ENCODE measurements around the gene DRC7. TPM values are rescaled to one million over a fixed set of nuclear protein-coding genes. Genes with fewer than 3 reads are reported as not detected.
A peak's percentile ranks its signal among the peaks of the same experiment; 100 is the strongest.

Gene DRC7
- total and polyA plus RNA-seq, 10 of the 15 experiments (the other 5 are each of a cell fraction or from before 2014, with no cell fraction given), result 0.06 to 0.49 (median 0.14) TPM; not detected in 4

DNA sequence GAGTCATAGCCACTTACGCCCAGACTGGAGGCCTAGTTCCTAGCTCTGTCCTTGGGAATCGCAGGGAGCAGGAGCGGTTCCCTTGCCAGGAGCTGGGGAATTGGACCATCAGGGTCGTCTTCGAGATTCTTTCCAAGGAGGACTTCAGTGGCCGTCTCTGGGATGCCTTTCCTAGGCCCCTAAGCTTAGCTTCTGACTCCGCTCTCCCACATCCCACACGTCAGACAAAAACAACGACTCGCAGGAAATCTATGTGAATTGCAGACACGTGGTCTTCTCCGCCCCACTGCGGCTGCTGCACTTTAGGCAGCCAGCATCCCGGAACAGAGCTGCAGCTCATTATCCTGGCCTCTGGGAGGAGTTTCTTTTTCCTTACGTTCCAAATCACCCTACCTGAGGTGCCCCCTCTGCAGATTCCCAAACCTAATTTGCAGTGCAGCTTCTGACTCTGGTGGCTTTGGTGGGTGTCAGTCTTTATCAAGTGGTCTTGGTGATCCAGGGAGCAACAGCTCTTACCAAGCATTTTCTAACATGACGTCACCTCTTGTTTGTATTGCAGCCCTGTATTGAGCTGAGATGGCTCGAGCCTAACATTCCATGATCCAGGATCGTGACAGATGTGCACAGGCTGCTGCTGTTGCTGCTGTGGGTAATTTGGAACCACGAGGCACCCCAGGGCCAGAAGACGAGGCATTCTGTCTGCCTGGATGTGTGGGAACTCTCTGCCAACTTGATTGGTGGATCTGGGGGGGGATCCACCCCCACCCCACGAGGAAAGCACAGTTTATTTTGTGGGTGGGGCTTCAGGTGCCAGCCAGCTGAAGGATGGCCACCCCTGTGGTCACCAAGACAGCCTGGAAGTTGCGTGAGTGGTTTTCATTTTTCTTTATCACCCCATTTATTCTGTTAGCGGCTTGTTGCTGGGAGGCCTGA lies 42.1 kb downstream of the DRC7 start:
- H3K27me3 ChIP-seq (replicated peaks in 1 of 2; ENCODE audit: control insufficient read depth in 2 of 2, insufficient read depth in 2 of 2, low read length in 1 of 2), result no peaks in the 10 kb centered on the region
- CTCF ChIA-PET, result interaction anchor here (0.6 to 3.1 kb wide), 10 partner anchors 67 to 594 kb away, joined by 3 to 20 read pairs (median 5); no protein-coding TSS in a partner anchor
- peak overlapping the region; percentile 88 for H3K4me2 ChIP-seq (ENCODE audit: control insufficient read depth, insufficient read depth)
- ATAC-seq, result no peak
- POLR2A ChIA-PET, result interaction anchor here (0.6 to 1.4 kb wide), 5 partner anchors 20 to 921 kb away, joined by 3 to 5 read pairs (median 4); partner anchors contain the start of genes CFAP20 and USB1
- H3K27ac ChIP-seq (ENCODE audit: control insufficient read depth, insufficient read depth), result peak overlapping the region; percentile 64; the same call in 1 of the 2 replicates
- intact Hi-C loops (cut with micrococcal nuclease; ENCODE audit: unreplicated experiment) (loop anchor here (5.0 kb wide), 2 partner anchors 134 to 159 kb away; no protein-coding TSS in a partner anchor), in situ Hi-C loops (cut with MboI) (no loop called here)
- H3K4me1 ChIP-seq (ENCODE audit: control insufficient read depth, insufficient read depth, low read length), result peaks cover 10% of the 10 kb centered on the region
- no peaks in the 10 kb centered on the region for H4K20me1 ChIP-seq (ENCODE audit: control insufficient read depth, insufficient read depth)
- WGBS (ENCODE audit: insufficient coverage, insufficient replicate concordance, low lambda C conversion rate, missing lambda C conversion rate), result 31% methylated on average over 23 of the region's 23 CpGs
- peaks cover 9% of the 10 kb centered on the region for H3K79me2 ChIP-seq (ENCODE audit: control insufficient read depth, insufficient read depth, low read length)
- TF ChIP-seq SRF (IDR thresholded peaks at IDR 0.05; ENCODE audit: low read depth in 2 of 2, low read length in 2 of 2) (no peak), HCFC1 (IDR thresholded peaks at IDR 0.05; ENCODE audit: low read length) (no peak), RAD21 (IDR thresholded peaks at IDR 0.05; ENCODE audit: insufficient read depth, low read depth, low read length) (peak; percentile 34), CREB1 (IDR thresholded peaks at IDR 0.05; ENCODE audit: low read depth) (no peak), RAD51 (IDR thresholded peaks at IDR 0.05) (0 out of 2 replicates have a peak, but pooled peaks have one; percentile 35), EED (IDR thresholded peaks at IDR 0.05; ENCODE audit: low read depth) (0 out of 2 replicates have a peak, but pooled peaks have one; percentile 23), ATF7 (IDR thresholded peaks at IDR 0.05; ENCODE audit: low read depth) (peak; percentile 94)
- TF ChIP-seq, protein P1, sequence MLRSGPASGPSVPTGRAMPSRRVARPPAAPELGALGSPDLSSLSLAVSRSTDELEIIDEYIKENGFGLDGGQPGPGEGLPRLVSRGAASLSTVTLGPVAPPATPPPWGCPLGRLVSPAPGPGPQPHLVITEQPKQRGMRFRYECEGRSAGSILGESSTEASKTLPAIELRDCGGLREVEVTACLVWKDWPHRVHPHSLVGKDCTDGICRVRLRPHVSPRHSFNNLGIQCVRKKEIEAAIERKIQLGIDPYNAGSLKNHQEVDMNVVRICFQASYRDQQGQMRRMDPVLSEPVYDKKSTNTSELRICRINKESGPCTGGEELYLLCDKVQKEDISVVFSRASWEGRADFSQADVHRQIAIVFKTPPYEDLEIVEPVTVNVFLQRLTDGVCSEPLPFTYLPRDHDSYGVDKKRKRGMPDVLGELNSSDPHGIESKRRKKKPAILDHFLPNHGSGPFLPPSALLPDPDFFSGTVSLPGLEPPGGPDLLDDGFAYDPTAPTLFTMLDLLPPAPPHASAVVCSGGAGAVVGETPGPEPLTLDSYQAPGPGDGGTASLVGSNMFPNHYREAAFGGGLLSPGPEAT (IDR thresholded peaks at IDR 0.05; ENCODE audit: low read depth), result 0 out of 2 replicates have a peak, but pooled peaks have one; percentile 13
- TF ChIP-seq, protein P2, sequence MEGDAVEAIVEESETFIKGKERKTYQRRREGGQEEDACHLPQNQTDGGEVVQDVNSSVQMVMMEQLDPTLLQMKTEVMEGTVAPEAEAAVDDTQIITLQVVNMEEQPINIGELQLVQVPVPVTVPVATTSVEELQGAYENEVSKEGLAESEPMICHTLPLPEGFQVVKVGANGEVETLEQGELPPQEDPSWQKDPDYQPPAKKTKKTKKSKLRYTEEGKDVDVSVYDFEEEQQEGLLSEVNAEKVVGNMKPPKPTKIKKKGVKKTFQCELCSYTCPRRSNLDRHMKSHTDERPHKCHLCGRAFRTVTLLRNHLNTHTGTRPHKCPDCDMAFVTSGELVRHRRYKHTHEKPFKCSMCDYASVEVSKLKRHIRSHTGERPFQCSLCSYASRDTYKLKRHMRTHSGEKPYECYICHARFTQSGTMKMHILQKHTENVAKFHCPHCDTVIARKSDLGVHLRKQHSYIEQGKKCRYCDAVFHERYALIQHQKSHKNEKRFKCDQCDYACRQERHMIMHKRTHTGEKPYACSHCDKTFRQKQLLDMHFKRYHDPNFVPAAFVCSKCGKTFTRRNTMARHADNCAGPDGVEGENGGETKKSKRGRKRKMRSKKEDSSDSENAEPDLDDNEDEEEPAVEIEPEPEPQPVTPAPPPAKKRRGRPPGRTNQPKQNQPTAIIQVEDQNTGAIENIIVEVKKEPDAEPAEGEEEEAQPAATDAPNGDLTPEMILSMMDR (IDR thresholded peaks at IDR 0.05 in 2 of 3, conservative IDR thresholded peaks at IDR 0.05 in 1 of 3; ENCODE audit: control insufficient read depth in 2 of 3, extremely low read depth in 1 of 3, insufficient read depth in 1 of 3, low read depth in 3 of 3, low read length in 3 of 3), result peak in 2 of 3 experiments; percentile 10 to 38; a peak in 3 of 6 replicates
- TF ChIP-seq, protein P3, sequence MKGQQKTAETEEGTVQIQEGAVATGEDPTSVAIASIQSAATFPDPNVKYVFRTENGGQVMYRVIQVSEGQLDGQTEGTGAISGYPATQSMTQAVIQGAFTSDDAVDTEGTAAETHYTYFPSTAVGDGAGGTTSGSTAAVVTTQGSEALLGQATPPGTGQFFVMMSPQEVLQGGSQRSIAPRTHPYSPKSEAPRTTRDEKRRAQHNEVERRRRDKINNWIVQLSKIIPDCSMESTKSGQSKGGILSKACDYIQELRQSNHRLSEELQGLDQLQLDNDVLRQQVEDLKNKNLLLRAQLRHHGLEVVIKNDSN (IDR thresholded peaks at IDR 0.05; ENCODE audit: borderline replicate concordance, extremely low read length, insufficient read depth, low read depth, low read length), result peak; percentile 36
- H3K9me3 ChIP-seq (replicated peaks; ENCODE audit: control insufficient read depth, insufficient read depth, low read length), result peaks cover 4% of the 10 kb centered on the region; the same call in 2 of the 3 replicates
- peak overlapping the region; percentile 83 for H3K4me3 ChIP-seq
- DNase-seq (ENCODE audit: low read depth, low spot score), result no peak
- H3K9ac ChIP-seq (ENCODE audit: control insufficient read depth, insufficient read depth, low read length), result peak overlapping the region; percentile 66
- no TSS peak for BruUV-seq (replicated peaks)
- SMC1A ChIA-PET (ENCODE audit: uncharacterized antibody, unreplicated experiment), result interaction anchor here (0.6 to 3.1 kb wide), 12 partner anchors 9 to 394 kb away, joined by 3 to 12 read pairs (median 3); partner anchors contain the start of genes CIAPIN1, COQ9 and DRC7
- no peaks in the 10 kb centered on the region for H3K36me3 ChIP-seq (ENCODE audit: control insufficient read depth in 2 of 2, insufficient read depth in 2 of 2, low read length in 1 of 2)
- RAD21 ChIA-PET (ENCODE audit: unreplicated experiment), result interaction anchor here (1.0 to 2.9 kb wide), 5 partner anchors 88 to 320 kb away, joined by 3 to 18 read pairs (median 5); no protein-coding TSS in a partner anchor
- FAIRE-seq, result no peak
- H2AFZ ChIP-seq (ENCODE audit: control insufficient read depth, low read depth, low read length), result peak overlapping the region; percentile 70
